K562 (cell line): ENCODE data around the gene NRSN2. TPM values are rescaled to one million over a fixed set of nuclear protein-coding genes. Genes with fewer than 3 reads are reported as not detected.

Source experiments
- BRD4 ChIP-seq: fragments of 200-600 bp; sonication (generic); IDR thresholded peaks from 2 replicates; pipeline ENCODE4 v1.6.1; 2017; ENCODE audit warnings: inconsistent platforms
- CHD7 ChIP-seq: fragments of 200-600 bp; sonication (generic); IDR thresholded peaks from one replicate; pipeline ENCODE4 v1.6.1; 2012; ENCODE audit warnings: mild to moderate bottlenecking, low read depth, low read length, inconsistent platforms
- HDAC6 ChIP-seq: IDR thresholded peaks from 2 replicates; pipeline ENCODE4 v1.6.1; 2012; ENCODE audit warnings: low read depth, mild to moderate bottlenecking, control low read depth, inconsistent platforms, low read length, moderate library complexity
- KDM5B ChIP-seq: fragments of 200-600 bp; sonication (generic); IDR thresholded peaks from 2 replicates; pipeline ENCODE4 v1.6.1; 2012; ENCODE audit warnings: low read depth, mild to moderate bottlenecking, moderate library complexity, low read length, control low read depth, inconsistent platforms; ENCODE audit not compliant: insufficient replicate concordance
- NFE2L1 ChIP-seq: fragments of 450-650 bp; IDR thresholded peaks from 2 replicates; pipeline ENCODE4 v1.6.1; 2016; ENCODE audit warnings: missing genetic modification characterization, low read depth, mild to moderate bottlenecking, missing compliant biosample characterization, moderate library complexity, borderline replicate concordance
- NONO ChIP-seq, 2 experiments: fragments of 200-400 bp in 1 of 2; fragments of 450-650 bp in 1 of 2; formaldehyde crosslinking in 1 of 2; IDR thresholded peaks; 2 replicates each; pipeline ENCODE4 v1.6.1; 2017; ENCODE audit warnings: low read depth in 2 of 2, mild to moderate bottlenecking in 2 of 2, moderate library complexity in 2 of 2, low read length in 1 of 2
- OTX1 ChIP-seq: fragments of 450-650 bp; formaldehyde crosslinking; IDR thresholded peaks from 2 replicates; pipeline ENCODE4 v1.4.0; 2022; ENCODE audit warnings: mild to moderate bottlenecking
- PATZ1 ChIP-seq: fragments of 250-450 bp; sonication (Bioruptor Pico); IDR thresholded peaks from 2 replicates; pipeline ENCODE4 v1.5.0; 2020; ENCODE audit warnings: mild to moderate bottlenecking, borderline replicate concordance
- PTRF ChIP-seq: fragments of 450-650 bp; IDR thresholded peaks from 2 replicates; pipeline ENCODE4 v1.6.1; 2016; ENCODE audit warnings: mild to moderate bottlenecking, missing genetic modification characterization, missing compliant biosample characterization
- SIN3B ChIP-seq: fragments of 450-650 bp; IDR thresholded peaks from 2 replicates; pipeline ENCODE4 v1.6.1; 2017; ENCODE audit warnings: low read depth, mild to moderate bottlenecking, moderate library complexity
- STAT5B ChIP-seq: fragments of 250-450 bp; sonication (Bioruptor Pico); IDR thresholded peaks from 2 replicates; pipeline ENCODE4 v1.8.0; 2021; ENCODE audit warnings: mild to moderate bottlenecking, inconsistent platforms
- TAL1 ChIP-seq: fragments of 450-650 bp; IDR thresholded peaks from 2 replicates; pipeline ENCODE4 v1.6.1; 2016; ENCODE audit warnings: mild to moderate bottlenecking
- ZNF76 ChIP-seq: fragments of 250-450 bp; sonication (Bioruptor Pico); IDR thresholded peaks from 2 replicates; pipeline ENCODE4 v1.4.0; 2020; ENCODE audit warnings: mild to moderate bottlenecking, moderate library complexity, borderline replicate concordance
- ZNF77 ChIP-seq: fragments of 250-450 bp; sonication (Bioruptor Pico); IDR thresholded peaks from 2 replicates; pipeline ENCODE4 v1.5.0; 2020
- ZNF830 ChIP-seq: fragments of 250-450 bp; sonication (Bioruptor Pico); IDR thresholded peaks from 2 replicates; pipeline ENCODE4 v1.5.0; 2021; ENCODE audit warnings: mild to moderate bottlenecking
- polyA plus RNA-seq, 8 experiments: library from polyadenylated mRNA; depleted of rRNA in 4 of 8; stranded (reverse) in 5 of 8; unstranded in 3 of 8; fragments of >200 nt; fragmentation: Nextera tagmentation in 2 of 8; fragmentation: Illumina TruSeq in 1 of 8; extraction: Ambion mirVana in 2 of 8; extraction: Trizol in 1 of 8; gene quantifications; 2 replicates each; pipeline versions ENCODE4 v1.2.1 to v1.2.3, GENCODE V29; 2011 to 2014; ENCODE audit warnings: inconsistent platforms in 1 of 8, missing spikeins in 1 of 8
- total RNA-seq, 7 experiments: library from RNA; depleted of rRNA in 6 of 7; stranded (reverse); fragments of >200 nt in 6 of 7; fragmentation: Illumina TruSeq in 2 of 7; extraction: Trizol in 2 of 7; gene quantifications; 2 replicates each; pipeline versions ENCODE4 v1.2.1 to v1.2.3, GENCODE V29; 2011 to 2021; ENCODE audit warnings: low replicate concordance in 1 of 7

NRSN2 gene
- total and polyA plus RNA-seq, 9 of the 15 experiments (the other 6 are each of a cell fraction or from before 2014, with no cell fraction given): 7.5 to 29.7 (median 11.1) TPM

- TF ChIP-seq PATZ1: no peak
- peak; percentile 15; the same call in 1 of the 2 replicates for TF ChIP-seq BRD4
- TF ChIP-seq TAL1: no peak
- TF ChIP-seq ZNF76: no peak
- TF ChIP-seq NONO (IDR thresholded peaks at IDR 0.05; ENCODE audit: low read depth in 2 of 2, low read length in 1 of 2): peak; percentile 26 to 29; a peak in 2 of 4 replicates
- peak; percentile 90 for TF ChIP-seq OTX1 (CRISPR knock-in tag)
- no peak for TF ChIP-seq HDAC6
- TF ChIP-seq STAT5B (CRISPR knock-in tag): no peak
- TF ChIP-seq ZNF77: no peak
- peak; percentile 59 for TF ChIP-seq KDM5B
- no peak for TF ChIP-seq CHD7
- no peak for TF ChIP-seq NFE2L1 (tag)
- TF ChIP-seq PTRF (tag): no peak
- TF ChIP-seq ZNF830 (CRISPR knock-in tag): peak; percentile 85
- no peak for TF ChIP-seq SIN3B
These were observed 34.8 kb downstream of the NRSN2 start (continued) for GRCh38 chr20:381581-382290.
